Keratinocyte (primary cell): Measurements from ENCODE around the gene AKIP1. TPM values are rescaled to one million over a fixed set of nuclear protein-coding genes. Genes with fewer than 3 reads are reported as not detected.

Experiments used
- DNase-seq: peaks from one replicate; pipeline ENCODE4 v3.0.0-alpha.2; 2011; ENCODE audit warnings: low read depth, missing footprints, low spot score
- FAIRE-seq: peaks from 2 replicates; lab custom pipeline; 2011; peaks lifted over from hg19 to GRCh38; lab: Jason Lieb, UNC
- H2AFZ ChIP-seq: 2 replicates; pipeline ENCODE4 v1.6.0; 2012; ENCODE audit warnings: low read length, control low read depth, inconsistent platforms; ENCODE audit not compliant: control insufficient read depth
- H3K27ac ChIP-seq: 2 replicates; pipeline ENCODE4 v1.5.1; 2011; ENCODE audit warnings: low read length; ENCODE audit not compliant: control insufficient read depth, insufficient read depth
- H3K27me3 ChIP-seq: 3 replicates; pipeline ENCODE4 v1.6.0; 2011; ENCODE audit warnings: low read length; ENCODE audit not compliant: control insufficient read depth, insufficient read depth; ENCODE audit errors: extremely low read depth
- H3K36me3 ChIP-seq, 2 experiments: 2 replicates in 1 of 2; 3 replicates in 1 of 2; pipeline ENCODE4 v1.5.1; 2011; ENCODE audit warnings: low read length in 2 of 2, mild to moderate bottlenecking in 1 of 2; ENCODE audit not compliant: control insufficient read depth in 2 of 2, insufficient read depth in 2 of 2; ENCODE audit errors: extremely low read depth in 1 of 2
- H3K4me1 ChIP-seq: 3 replicates; pipeline ENCODE4 v1.5.1; 2011; ENCODE audit warnings: low read length; ENCODE audit not compliant: control insufficient read depth, insufficient read depth; ENCODE audit errors: extremely low read depth
- H3K4me2 ChIP-seq: 3 replicates; pipeline ENCODE4 v1.6.0; 2011; ENCODE audit warnings: low read depth, low read length; ENCODE audit not compliant: control insufficient read depth, insufficient read depth; ENCODE audit errors: extremely low read depth
- H3K4me3 ChIP-seq, 3 experiments: fragments of 200-600 bp in 1 of 3; sonication (generic) in 1 of 3; 2 replicates in 2 of 3; 3 replicates in 1 of 3; pipeline ENCODE4 v1.5.1; 2011 to 2016; ENCODE audit warnings: low read length in 3 of 3, mild to moderate bottlenecking in 3 of 3, control low read depth in 2 of 3, inconsistent platforms in 1 of 3, low read depth in 1 of 3, mixed read lengths in 1 of 3, mixed run types in 1 of 3, moderate library complexity in 1 of 3; ENCODE audit not compliant: control insufficient read depth in 2 of 3, insufficient read depth in 2 of 3; ENCODE audit errors: extremely low read depth in 1 of 3
- H3K79me2 ChIP-seq: 2 replicates; pipeline ENCODE4 v1.6.0; 2012; ENCODE audit warnings: low read length; ENCODE audit not compliant: control insufficient read depth, insufficient read depth
- H3K9ac ChIP-seq: 3 replicates; pipeline ENCODE4 v1.6.0; 2011; ENCODE audit warnings: low read length; ENCODE audit not compliant: control insufficient read depth, insufficient read depth; ENCODE audit errors: extremely low read depth
- H3K9me1 ChIP-seq: 3 replicates; pipeline ENCODE4 v1.6.0; 2011; ENCODE audit warnings: low read length; ENCODE audit not compliant: control insufficient read depth, insufficient read depth; ENCODE audit errors: extremely low read depth
- H3K9me3 ChIP-seq: 2 replicates; pipeline ENCODE4 v1.5.1; 2012; ENCODE audit warnings: low read depth, low read length; ENCODE audit not compliant: control insufficient read depth
- H4K20me1 ChIP-seq: 3 replicates; pipeline ENCODE4 v1.6.0; 2011; ENCODE audit warnings: low read length; ENCODE audit not compliant: control insufficient read depth, insufficient read depth; ENCODE audit errors: extremely low read depth
- CTCF ChIP-seq, 3 experiments: IDR thresholded peaks in 1 of 3; conservative IDR thresholded peaks in 1 of 3; optimal IDR thresholded peaks in 1 of 3; 2 replicates in 2 of 3; 3 replicates in 1 of 3; pipeline versions ENCODE3 to v1.5.1; 2011; ENCODE audit warnings: low read length in 3 of 3, mild to moderate bottlenecking in 3 of 3, moderate library complexity in 2 of 3, control low read depth in 1 of 3, inconsistent platforms in 1 of 3; ENCODE audit not compliant: insufficient read depth in 2 of 3; ENCODE audit errors: extremely low read depth in 1 of 3
- EZH2 ChIP-seq: IDR thresholded peaks from one replicate; pipeline ENCODE4 v1.6.1; 2012; ENCODE audit warnings: inconsistent platforms, mild to moderate bottlenecking, low read length, moderate library complexity
- dilution Hi-C: fragments of 300-500 bp; cut with MboI; formaldehyde crosslinking; loops from one replicate; pipeline ENCODE4 v1.7.0; 2020; ENCODE audit warnings: low sequenced_read_pairs; ENCODE audit not compliant: extremely low pct_ligation_motif_present
- polyA minus RNA-seq, 3 experiments: library from RNA; depleted of rRNA, polyadenylated mRNA; stranded (reverse); fragments of >200 nt; gene quantifications; 1 replicate in 1 of 3; 2 replicates in 1 of 3; 3 replicates in 1 of 3; pipeline ENCODE4 v1.2.3, GENCODE V29; 2011
- polyA plus RNA-seq, 5 experiments: library from polyadenylated mRNA; depleted of rRNA in 3 of 5; stranded (reverse) in 3 of 5; stranded (forward) in 1 of 5; unstranded in 1 of 5; fragments of >200 nt; gene quantifications; 1 replicate in 1 of 5; 2 replicates in 3 of 5; 3 replicates in 1 of 5; pipeline versions ENCODE4 v1.2.1 to v1.2.3, GENCODE V29; 2011 to 2012; ENCODE audit warnings: missing spikeins in 2 of 5, low read depth in 1 of 5, low replicate concordance in 1 of 5

The AKIP1 gene, protein sequence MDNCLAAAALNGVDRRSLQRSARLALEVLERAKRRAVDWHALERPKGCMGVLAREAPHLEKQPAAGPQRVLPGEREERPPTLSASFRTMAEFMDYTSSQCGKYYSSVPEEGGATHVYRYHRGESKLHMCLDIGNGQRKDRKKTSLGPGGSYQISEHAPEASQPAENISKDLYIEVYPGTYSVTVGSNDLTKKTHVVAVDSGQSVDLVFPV
- 33.2 to 46.4 TPM (median 37.0 TPM) in 3 replicates for polyA plus RNA-seq
- 10.5 TPM for polyA plus RNA-seq (2011; ENCODE audit: low read depth)
- polyA plus RNA-seq (2011; cell fraction: cytosol; rRNA removed), result 36.4 and 54.6 TPM in 2 replicates
- polyA plus RNA-seq (2011; cell fraction: nucleus; rRNA removed), result 29.9 and 32.9 TPM in 2 replicates
- 13.4 and 39.3 TPM in 2 replicates for polyA plus RNA-seq (2012; ENCODE audit: low replicate concordance)
- 8.4 to 13.0 TPM (median 12.0 TPM) in 3 replicates for polyA minus RNA-seq
- polyA minus RNA-seq (2011; cell fraction: cytosol; rRNA and poly(A)+ RNA removed), result 34.1 TPM
- polyA minus RNA-seq (2011; cell fraction: nucleus; rRNA and poly(A)+ RNA removed), result 9.0 and 9.8 TPM in 2 replicates

GRCh38 chr11:8911029-8911823, at the start of gene AKIP1:
Gene AKIP1, plus strand, starts transcription at chr11:8911189. Its CDS starts 261 bp downstream, at chr11:8911450.
- DNase-seq, result peak; percentile 53
- Histone ChIP-seq H3K4me3 (peak within 1 kb of the TSS; percentile 77 to 96 (median 82)), H3K27ac (peak within 1 kb of the TSS; percentile 68), H3K4me1 (peaks cover 42% of the 10 kb centered on the region), H3K9me1 (no peaks in the 10 kb centered on the region), H3K4me2 (peak within 1 kb of the TSS; percentile 89), H3K79me2 (peaks cover 21% of the 10 kb centered on the region), H2AFZ (peak within 1 kb of the TSS; percentile 92), H3K9ac (peak within 1 kb of the TSS; percentile 86), H3K9me3 (no peaks in the 10 kb centered on the region), H3K27me3 (no peaks in the 10 kb centered on the region), H4K20me1 (no peaks in the 10 kb centered on the region), H3K36me3 (peaks cover 0 to 17% of the 10 kb centered on the region in 2 experiments)
- dilution Hi-C loops, result no loop called here
- TF ChIP-seq CTCF (optimal IDR thresholded peaks at IDR 0.05 in 1 of 3, IDR thresholded peaks at IDR 0.05 in 1 of 3, conservative IDR thresholded peaks at IDR 0.05 in 1 of 3; ENCODE audit: extremely low read depth in 1 of 3, insufficient read depth in 2 of 3, low read length in 3 of 3) (no peak), EZH2 (no peak)
- no peak for FAIRE-seq

GRCh38 chr11:8863838-8864237, 47.2 kb upstream of the AKIP1 start:
- Histone ChIP-seq H3K79me2 (no peaks in the 10 kb centered on the region), H3K9ac (no peak overlapping the region), H3K4me2 (no peak overlapping the region)

More at GRCh38 chr11:8863838-8864237, 47.2 kb upstream of the AKIP1 start:
- H3K4me1 ChIP-seq, result peaks cover 16% of the 10 kb centered on the region
- H3K27ac ChIP-seq, result no peak overlapping the region
- no peaks in the 10 kb centered on the region for H3K9me1 ChIP-seq
- H3K27me3 ChIP-seq, result no peaks in the 10 kb centered on the region
- no peak overlapping the region for H3K4me3 ChIP-seq
- H4K20me1 ChIP-seq, result no peaks in the 10 kb centered on the region
- H3K9me3 ChIP-seq, result no peaks in the 10 kb centered on the region
- FAIRE-seq, result no peak
- dilution Hi-C loops, result no loop called here
- DNase-seq, result no peak
- no peak for TF ChIP-seq EZH2
- no peak for TF ChIP-seq CTCF (optimal IDR thresholded peaks at IDR 0.05 in 1 of 3, IDR thresholded peaks at IDR 0.05 in 1 of 3, conservative IDR thresholded peaks at IDR 0.05 in 1 of 3; ENCODE audit: extremely low read depth in 1 of 3, insufficient read depth in 2 of 3, low read length in 3 of 3)
- H3K36me3 ChIP-seq, result no peaks in the 10 kb centered on the region
- H2AFZ ChIP-seq, result no peak overlapping the region
